Endothelial cell of umbilical vein (primary cell): Measurements from ENCODE around the gene PROK2. TPM values are rescaled to one million over a fixed set of nuclear protein-coding genes. Genes with fewer than 3 reads are reported as not detected.

ENCODE experiments used
- BruUV-seq: library from RNA; stranded (reverse); fragments of 400-500 nt; replicated peaks from 2 replicates; lab custom pipeline; 2021; lab: Mats Ljungman, UMichigan
- CTCF ChIA-PET: fragments of 300-600, 350-600 bp; sonication (Branson Sonifier 250); formaldehyde crosslinking; loops from one replicate; lab custom pipeline; 2021; ENCODE audit warnings: antibody characterized with exemption, inconsistent platforms; lab: Charles Lee
- POLR2A ChIA-PET: fragments of 300-600, 350-600 bp; sonication (Branson Sonifier 250); formaldehyde crosslinking; loops from one replicate; lab custom pipeline; 2021; ENCODE audit warnings: antibody characterized with exemption, inconsistent platforms; lab: Charles Lee
- DNase-seq: peaks from one replicate; pipeline ENCODE4 v3.0.0-alpha.2; 2011; ENCODE audit warnings: low read depth, low spot score
- FAIRE-seq: peaks from 2 replicates; lab custom pipeline; 2011; peaks lifted over from hg19 to GRCh38; lab: Jason Lieb, UNC
- H2AFZ ChIP-seq: 2 replicates; pipeline ENCODE4 v1.6.0; 2012; ENCODE audit warnings: low read depth, low read length, control low read depth, inconsistent platforms
- H3K27ac ChIP-seq: 2 replicates; pipeline ENCODE4 v1.5.1; 2011; ENCODE audit warnings: low read depth, mild to moderate bottlenecking, control low read depth, low read length, moderate library complexity; ENCODE audit not compliant: insufficient read depth
- H3K27me3 ChIP-seq, 2 experiments: 2 replicates each; pipeline versions ENCODE4 v1.6.0 to v1.6.1; 2011; ENCODE audit warnings: low read length in 2 of 2, mixed read lengths in 1 of 2; ENCODE audit not compliant: control insufficient read depth in 2 of 2, insufficient read depth in 2 of 2
- H3K36me3 ChIP-seq, 2 experiments: 2 replicates in 1 of 2; 3 replicates in 1 of 2; pipeline ENCODE4 v1.5.1; 2011; ENCODE audit warnings: low read length in 2 of 2, mild to moderate bottlenecking in 1 of 2, moderate library complexity in 1 of 2; ENCODE audit not compliant: control insufficient read depth in 2 of 2, insufficient read depth in 2 of 2; ENCODE audit errors: extremely low read depth in 1 of 2
- H3K4me1 ChIP-seq: 3 replicates; pipeline ENCODE4 v1.5.1; 2011; ENCODE audit warnings: mild to moderate bottlenecking, low read length; ENCODE audit not compliant: control insufficient read depth, insufficient read depth; ENCODE audit errors: extremely low read depth
- H3K4me2 ChIP-seq: 2 replicates; pipeline ENCODE4 v1.6.1; 2011; ENCODE audit warnings: low read length, control low read depth, mixed read lengths; ENCODE audit not compliant: insufficient read depth
- H3K4me3 ChIP-seq, 3 experiments: fragments of 200-600 bp in 1 of 3; sonication (generic), shearing (Covaris generic) in 1 of 3; replicated peaks in 1 of 3; 2 replicates each; pipeline ENCODE4 v1.5.1; 2011 to 2016; ENCODE audit warnings: control low read depth in 3 of 3, low read length in 3 of 3, mild to moderate bottlenecking in 2 of 3, inconsistent platforms in 1 of 3, low read depth in 1 of 3, moderate library complexity in 1 of 3; ENCODE audit not compliant: insufficient read depth in 1 of 3
- H3K79me2 ChIP-seq: 2 replicates; pipeline ENCODE4 v1.6.0; 2012; ENCODE audit warnings: low read length, inconsistent platforms; ENCODE audit not compliant: control insufficient read depth, insufficient read depth
- H3K9ac ChIP-seq: replicated peaks from 2 replicates; pipeline ENCODE3; 2011; ENCODE audit warnings: low read length, control low read depth; ENCODE audit not compliant: insufficient read depth; ENCODE audit errors: extremely low read depth
- H3K9me1 ChIP-seq: replicated peaks from 3 replicates; pipeline ENCODE4 v1.6.0; 2011; ENCODE audit warnings: mild to moderate bottlenecking, low read length; ENCODE audit not compliant: control insufficient read depth, insufficient read depth; ENCODE audit errors: extremely low read depth
- H3K9me3 ChIP-seq: replicated peaks from 2 replicates; pipeline ENCODE4 v1.5.1; 2012; ENCODE audit warnings: low read length, inconsistent platforms; ENCODE audit not compliant: control insufficient read depth, insufficient read depth
- H4K20me1 ChIP-seq: replicated peaks from 2 replicates; pipeline ENCODE3; 2011; ENCODE audit warnings: mild to moderate bottlenecking, low read length; ENCODE audit not compliant: control insufficient read depth, insufficient read depth; ENCODE audit errors: extremely low read depth
- CTCF ChIP-seq, 2 donors: IDR thresholded peaks; 1 replicate in 1 of 2; 2 replicates in 1 of 2; pipeline ENCODE4 v1.5.1; 2011; ENCODE audit warnings: low read length in 2 of 2, mild to moderate bottlenecking in 2 of 2, moderate library complexity in 2 of 2, control low read depth in 1 of 2, inconsistent platforms in 1 of 2, low read depth in 1 of 2; ENCODE audit not compliant: insufficient read depth in 1 of 2; ENCODE audit errors: extremely low read depth in 1 of 2
- EZH2 ChIP-seq: IDR thresholded peaks from 2 replicates; pipeline ENCODE4 v1.6.1; 2012; ENCODE audit warnings: borderline replicate concordance, low read depth, mild to moderate bottlenecking, moderate library complexity, low read length, inconsistent platforms; ENCODE audit not compliant: severe bottlenecking
- FOS ChIP-seq: IDR thresholded peaks from 2 replicates; pipeline ENCODE4 v1.6.1; 2011; ENCODE audit warnings: mild to moderate bottlenecking, low read length, moderate library complexity, borderline replicate concordance; ENCODE audit not compliant: insufficient read depth
- GATA2 ChIP-seq: IDR thresholded peaks from 2 replicates; pipeline ENCODE4 v1.7.0; 2011; ENCODE audit warnings: low read depth, mild to moderate bottlenecking, moderate library complexity, mixed read lengths, low read length; ENCODE audit not compliant: insufficient read length, insufficient read depth
- JUN ChIP-seq: IDR thresholded peaks from 2 replicates; pipeline ENCODE4 v1.6.1; 2011; ENCODE audit warnings: borderline replicate concordance, low read depth; ENCODE audit not compliant: insufficient read length, insufficient read depth
- MYC ChIP-seq: IDR thresholded peaks from one replicate; pipeline ENCODE4 v1.6.1; 2011; ENCODE audit warnings: mild to moderate bottlenecking, low read depth, low read length
- POLR2A ChIP-seq: IDR thresholded peaks from 2 replicates; pipeline ENCODE4 v1.6.1; 2012; ENCODE audit warnings: low read depth, mild to moderate bottlenecking, control low read depth, low read length
- POLR2AphosphoS5 ChIP-seq: IDR thresholded peaks from 2 replicates; pipeline ENCODE4 v1.6.1; 2012; ENCODE audit warnings: low read depth, mild to moderate bottlenecking, control low read depth, low read length, moderate library complexity; ENCODE audit not compliant: insufficient read depth
- dilution Hi-C: fragments of 300-500 bp; cut with MboI; formaldehyde crosslinking; loops from one replicate; pipeline ENCODE4 v1.15.0; 2019; ENCODE audit warnings: low sequenced_read_pairs; ENCODE audit not compliant: extremely low pct_ligation_motif_present
- intact Hi-C: fragments of 100-400 bp; cut with micrococcal nuclease; formaldehyde crosslinking; loops from one replicate; pipeline ENCODE4 v1.10.0; 2022
- polyA plus RNA-seq, 4 experiments: library from polyadenylated mRNA; depleted of rRNA in 3 of 4; stranded (reverse) in 3 of 4; unstranded in 1 of 4; fragments of >200 nt; gene quantifications; 2 replicates each; pipeline versions ENCODE4 v1.2.1 to v1.2.3, GENCODE V29; 2011 to 2012; ENCODE audit warnings: missing spikeins in 1 of 4
- total RNA-seq: library from RNA; stranded (reverse); gene quantifications from 2 replicates; pipeline ENCODE4 v1.2.3, GENCODE V29; 2021
- TF ChIP-seq, protein P1 (sequence below): IDR thresholded peaks from 2 replicates; pipeline ENCODE4 v1.6.1; 2011; ENCODE audit not compliant: insufficient read depth, insufficient read length

The PROK2 gene
- total and polyA plus RNA-seq, 2 donors (not counting 3 experiments of a cell fraction or from before 2014, with no cell fraction given), result not detected

GRCh38 chr3:71728632-71729342, 56.2 kb downstream of the PROK2 start:
- dilution Hi-C loops, result no loop called here

DNA sequence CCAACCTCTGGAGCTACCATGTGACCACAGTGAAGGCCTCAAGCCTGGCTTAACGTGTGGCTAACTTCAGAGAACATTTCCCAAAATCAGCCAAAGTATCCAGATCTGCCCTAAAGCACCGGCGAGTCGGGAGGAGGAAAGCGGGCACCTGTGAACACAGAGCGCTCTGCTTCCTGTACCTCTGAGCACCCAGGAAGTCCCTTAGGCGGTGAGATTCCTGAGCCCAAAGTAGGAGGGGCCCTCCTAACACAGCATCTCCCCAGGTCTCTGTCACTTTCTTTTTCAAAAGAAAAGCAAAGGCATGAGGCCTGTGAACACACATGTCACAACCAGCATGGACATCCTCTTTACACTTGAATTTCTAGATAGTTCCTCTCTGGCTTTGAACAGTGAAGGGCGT, 58.8 kb downstream of the PROK2 start:
- no peaks in the 10 kb centered on the region for H3K9me3 ChIP-seq
- no peak for FAIRE-seq
- dilution Hi-C loops (no loop called here), intact Hi-C loops (loop anchor here (5.0 to 10.0 kb wide), 2 partner anchors 719 to 1096 kb away; partner anchors contain the start of gene RYBP)
- no TSS peak for BruUV-seq
- H3K9ac ChIP-seq, result no peak overlapping the region
- H3K9me1 ChIP-seq, result no peaks in the 10 kb centered on the region
- H3K4me2 ChIP-seq, result no peak overlapping the region
- no peak for DNase-seq
- H3K36me3 ChIP-seq, result no peaks in the 10 kb centered on the region
- POLR2A ChIA-PET, result no interaction called here
- H3K79me2 ChIP-seq, result no peaks in the 10 kb centered on the region
- no peak overlapping the region for H2AFZ ChIP-seq
- peaks cover 22 to 26% of the 10 kb centered on the region in 2 experiments for H3K27me3 ChIP-seq
- no peaks in the 10 kb centered on the region for H4K20me1 ChIP-seq
- TF ChIP-seq FOS (no peak), MYC (no peak), GATA2 (no peak), POLR2A (no peak), JUN (no peak), CTCF (IDR thresholded peaks at IDR 0.05; ENCODE audit: extremely low read depth in 1 of 2, insufficient read depth in 1 of 2, low read depth in 1 of 2, low read length in 2 of 2) (no peak), POLR2AphosphoS5 (no peak), EZH2 (no peak)
- TF ChIP-seq, protein P1, sequence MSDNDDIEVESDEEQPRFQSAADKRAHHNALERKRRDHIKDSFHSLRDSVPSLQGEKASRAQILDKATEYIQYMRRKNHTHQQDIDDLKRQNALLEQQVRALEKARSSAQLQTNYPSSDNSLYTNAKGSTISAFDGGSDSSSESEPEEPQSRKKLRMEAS, result no peak
- peaks cover 5% of the 10 kb centered on the region for H3K4me1 ChIP-seq
- H3K4me3 ChIP-seq, result no peak overlapping the region
- H3K27ac ChIP-seq, result no peak overlapping the region
- CTCF ChIA-PET, result no interaction called here

More at GRCh38 chr3:71728632-71729342, 56.2 kb downstream of the PROK2 start:
- H3K4me3 ChIP-seq, result no peak overlapping the region
- no TSS peak for BruUV-seq
- POLR2A ChIA-PET, result no interaction called here
- no peaks in the 10 kb centered on the region for H3K9me1 ChIP-seq
- no peak for FAIRE-seq
- no peak overlapping the region for H3K4me2 ChIP-seq
- H3K79me2 ChIP-seq, result no peaks in the 10 kb centered on the region
- no peaks in the 10 kb centered on the region for H3K9me3 ChIP-seq
- no peaks in the 10 kb centered on the region for H3K36me3 ChIP-seq
- DNase-seq, result no peak
- no peak overlapping the region for H3K9ac ChIP-seq
- no peak overlapping the region for H2AFZ ChIP-seq
- TF ChIP-seq MYC, result no peak
- TF ChIP-seq JUN, result no peak
- no peak for TF ChIP-seq FOS
- no peak for TF ChIP-seq GATA2
- intact Hi-C loops, result loop anchor here (5.0 to 10.0 kb wide), 2 partner anchors 716 to 1094 kb away; partner anchors contain the start of gene RYBP
- H3K27ac ChIP-seq, result no peak overlapping the region
- peaks cover 5% of the 10 kb centered on the region for H3K4me1 ChIP-seq
- peaks cover 17 to 22% of the 10 kb centered on the region in 2 experiments for H3K27me3 ChIP-seq
- no peaks in the 10 kb centered on the region for H4K20me1 ChIP-seq
- CTCF ChIA-PET, result interaction anchor here (0.7 to 2.7 kb wide), 7 partner anchors 17 to 1122 kb away, joined by 3 to 19 read pairs (median 3); no protein-coding TSS in a partner anchor
